Measurements from ENCODE around the gene ARSH. TPM values are rescaled to one million over a fixed set of nuclear protein-coding genes. Genes with fewer than 3 reads are reported as not detected.
"Not testable (repeated sequence)": the region's sequence is repeated elsewhere in the genome, so short reads cannot be mapped to it uniquely, and the experiment has no call there.

The ARSH gene, protein sequence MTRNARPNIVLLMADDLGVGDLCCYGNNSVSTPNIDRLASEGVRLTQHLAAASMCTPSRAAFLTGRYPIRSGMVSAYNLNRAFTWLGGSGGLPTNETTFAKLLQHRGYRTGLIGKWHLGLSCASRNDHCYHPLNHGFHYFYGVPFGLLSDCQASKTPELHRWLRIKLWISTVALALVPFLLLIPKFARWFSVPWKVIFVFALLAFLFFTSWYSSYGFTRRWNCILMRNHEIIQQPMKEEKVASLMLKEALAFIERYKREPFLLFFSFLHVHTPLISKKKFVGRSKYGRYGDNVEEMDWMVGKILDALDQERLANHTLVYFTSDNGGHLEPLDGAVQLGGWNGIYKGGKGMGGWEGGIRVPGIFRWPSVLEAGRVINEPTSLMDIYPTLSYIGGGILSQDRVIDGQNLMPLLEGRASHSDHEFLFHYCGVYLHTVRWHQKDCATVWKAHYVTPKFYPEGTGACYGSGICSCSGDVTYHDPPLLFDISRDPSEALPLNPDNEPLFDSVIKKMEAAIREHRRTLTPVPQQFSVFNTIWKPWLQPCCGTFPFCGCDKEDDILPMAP
- total RNA-seq (2014; rRNA removed; shearing (Covaris generic)) = 0.51 TPM in 1 of 2 replicates, not detected in the other
- polyA plus RNA-seq (2015; cell fraction: cytosol; rRNA removed) = 0.08 TPM in 1 of 2 replicates, not detected in the other
- polyA plus RNA-seq (2015; cell fraction: nucleus; rRNA removed) = 0.19 TPM in 1 of 2 replicates, not detected in the other

DNA sequence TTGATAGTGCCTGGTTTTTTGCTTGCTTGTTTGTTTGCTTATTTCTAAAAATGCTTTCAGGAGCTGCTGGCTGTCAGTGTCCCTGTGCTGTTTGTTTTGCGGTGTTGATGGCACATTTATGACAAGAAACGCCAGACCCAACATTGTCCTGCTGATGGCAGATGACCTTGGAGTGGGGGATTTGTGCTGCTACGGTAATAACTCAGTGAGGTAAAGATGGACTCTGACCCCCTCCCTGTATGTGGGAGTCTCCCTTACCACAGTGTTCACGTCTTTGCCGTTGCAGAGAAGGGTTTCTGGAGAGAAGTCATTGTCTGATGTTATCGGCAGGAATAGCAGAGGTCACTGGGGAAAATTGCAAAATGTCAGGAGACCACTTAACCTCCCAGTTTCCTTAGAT lies at the start of gene ARSH:
Gene ARSH, plus strand, starts transcription at position 52 of the 400 bp plus-strand sequence. Its CDS starts 67 bp downstream, at position 119.
- in situ Hi-C loops (cut with HindIII; ENCODE audit: low pct_unique_long_range_greater_than_20kb, low sequenced_read_pairs) = no loop called here
- no peak for DNase-seq (ENCODE audit: low read depth, low spot score)

DNA sequence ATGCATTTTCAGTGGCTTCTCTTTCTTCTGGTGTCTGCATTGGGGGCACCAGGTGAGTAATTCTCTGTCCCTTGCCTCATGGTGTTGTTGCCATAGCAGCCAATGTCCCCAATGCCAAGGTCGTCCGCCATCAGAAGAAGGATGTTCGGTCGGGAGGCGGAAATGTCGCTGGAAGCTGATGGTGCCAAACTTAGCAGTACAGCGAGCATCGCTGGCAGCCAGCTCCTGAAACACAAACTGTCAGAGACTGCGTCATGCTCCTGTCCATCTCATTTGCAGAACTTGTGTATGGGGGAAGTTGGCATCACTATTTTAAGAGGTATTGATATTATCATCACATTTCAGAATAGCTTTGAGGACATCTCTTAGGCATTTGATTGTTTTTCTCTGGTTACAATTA lies 48.1 kb upstream of the ARSH start:
- in situ Hi-C loops (cut with HindIII; ENCODE audit: low pct_unique_long_range_greater_than_20kb, low sequenced_read_pairs) = no loop called here
- DNase-seq (ENCODE audit: low read depth, low spot score) = no peak

DNA sequence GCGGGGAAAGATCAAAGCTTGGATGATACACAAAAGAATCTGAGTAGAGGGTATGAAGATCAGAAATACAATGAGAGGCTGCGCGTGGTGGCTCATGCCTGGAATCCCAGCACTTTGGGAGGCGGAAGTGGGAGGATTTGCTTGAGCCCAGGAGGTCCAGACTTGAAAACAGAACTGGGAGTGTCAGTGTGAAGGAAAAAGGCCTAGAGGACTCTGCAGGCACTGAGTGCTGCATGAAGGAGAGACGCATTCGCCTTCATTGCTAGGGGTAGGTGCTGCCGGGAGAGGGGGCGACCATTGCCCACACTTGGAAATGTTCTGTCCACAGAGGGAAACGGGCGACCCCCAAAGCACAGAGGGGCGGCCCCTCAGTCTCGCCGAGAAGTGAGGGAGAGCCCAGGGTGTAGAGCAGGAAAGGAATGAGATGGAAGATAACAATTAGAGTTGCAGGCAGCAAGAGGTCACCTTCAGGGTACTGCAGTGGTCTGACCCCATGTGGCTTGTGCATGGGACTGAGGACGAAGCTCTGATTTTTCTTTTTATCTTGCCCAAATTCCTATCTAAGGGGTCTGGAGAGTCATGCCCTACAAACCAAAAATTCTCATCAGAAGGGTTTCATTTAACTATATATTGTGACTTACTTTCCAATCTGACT lies 45.4 kb upstream of the ARSH start:
- DNase-seq (ENCODE audit: low read depth, low spot score) = no peak
- in situ Hi-C loops (cut with HindIII; ENCODE audit: low pct_unique_long_range_greater_than_20kb, low sequenced_read_pairs) = no loop called here

GRCh38 chrX:2962381-2962780 lies 44.0 kb upstream of the ARSH start:
- in situ Hi-C loops (cut with HindIII; ENCODE audit: low pct_unique_long_range_greater_than_20kb, low sequenced_read_pairs) = no loop called here

DNA sequence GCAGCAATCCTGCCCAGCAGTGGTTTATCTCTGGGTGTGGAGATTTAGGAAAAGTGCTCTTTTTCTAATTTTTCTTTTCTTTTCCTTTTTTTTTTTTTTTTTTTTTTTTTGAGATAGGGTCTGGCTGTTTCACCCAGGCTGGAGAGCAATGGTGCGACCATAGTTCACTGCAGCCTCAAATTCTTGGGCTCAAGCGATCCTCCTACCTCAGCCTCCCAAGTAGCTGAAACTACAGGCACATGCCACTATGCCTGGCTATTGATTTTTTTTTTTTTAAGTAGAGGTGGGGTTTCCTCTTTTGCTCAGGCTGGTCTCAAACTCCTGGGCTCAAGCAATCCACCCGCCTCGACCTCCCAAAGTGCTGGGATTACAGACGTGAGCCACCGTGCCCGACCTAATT lies 42.9 kb upstream of the ARSH start:
- DNase-seq (ENCODE audit: low read depth, low spot score); in situ Hi-C loops (cut with HindIII; ENCODE audit: low pct_unique_long_range_greater_than_20kb, low sequenced_read_pairs): not testable (repeated sequence)

More at GRCh38 chrX:2962381-2962780, 44.0 kb upstream of the ARSH start:
- DNase-seq (ENCODE audit: low read depth, low spot score) = no peak

GRCh38 chrX:2963992-2964794 lies 42.2 kb upstream of the ARSH start:
- DNase-seq (ENCODE audit: low read depth, low spot score); in situ Hi-C loops (cut with HindIII; ENCODE audit: low pct_unique_long_range_greater_than_20kb, low sequenced_read_pairs): not testable (repeated sequence)

DNA sequence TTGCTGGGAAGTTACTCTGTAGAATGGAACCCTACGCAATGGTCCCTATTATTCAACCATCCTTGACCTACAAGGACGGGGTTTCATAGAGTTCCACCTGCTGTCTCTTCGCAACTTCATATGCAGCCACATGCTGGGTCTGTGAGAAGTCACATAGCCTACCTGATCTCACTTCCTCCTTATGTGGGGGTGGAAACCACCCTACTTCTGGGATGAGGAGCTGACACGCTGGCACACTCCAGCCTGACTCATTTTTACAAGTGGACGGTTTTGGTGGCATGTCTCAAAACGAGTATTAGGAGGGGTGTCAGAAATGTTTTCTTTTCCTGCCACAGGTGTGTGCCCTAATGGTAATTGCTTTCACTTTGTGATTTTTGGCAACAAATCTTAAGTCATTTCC lies 40.4 kb upstream of the ARSH start:
- in situ Hi-C loops (cut with HindIII; ENCODE audit: low pct_unique_long_range_greater_than_20kb, low sequenced_read_pairs) = no loop called here
- DNase-seq (ENCODE audit: low read depth, low spot score) = no peak

DNA sequence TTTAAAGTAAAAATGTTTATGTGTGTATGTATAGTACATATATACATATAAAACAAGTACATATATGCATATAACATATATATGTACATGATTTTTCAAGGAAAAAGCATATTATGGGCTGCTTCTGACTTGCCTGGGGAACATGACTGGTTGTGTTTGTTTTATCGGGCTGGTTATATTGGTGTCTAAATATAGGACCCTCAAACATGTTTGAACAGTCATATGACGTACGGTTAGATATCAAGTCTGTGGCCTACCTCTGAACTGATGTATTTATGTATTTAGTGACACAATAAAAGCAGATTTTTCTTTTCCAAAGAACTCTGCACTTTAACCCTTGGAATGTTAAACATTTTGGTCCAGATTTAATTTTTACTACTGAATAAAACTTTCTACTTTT lies 39.3 kb upstream of the ARSH start:
- in situ Hi-C loops (cut with HindIII; ENCODE audit: low pct_unique_long_range_greater_than_20kb, low sequenced_read_pairs) = no loop called here
- DNase-seq (ENCODE audit: low read depth, low spot score) = no peak

- in situ Hi-C loops (cut with HindIII; ENCODE audit: low pct_unique_long_range_greater_than_20kb, low sequenced_read_pairs) = no loop called here
Measured at GRCh38 chrX:2967584-2967983, 38.8 kb upstream of the ARSH start.

GRCh38 chrX:2967998-2968909 lies 38.1 kb upstream of the ARSH start:
- in situ Hi-C loops (cut with HindIII; ENCODE audit: low pct_unique_long_range_greater_than_20kb, low sequenced_read_pairs) = no loop called here

More at GRCh38 chrX:2967584-2967983, 38.8 kb upstream of the ARSH start:
- no peak for DNase-seq (ENCODE audit: low read depth, low spot score)

DNA sequence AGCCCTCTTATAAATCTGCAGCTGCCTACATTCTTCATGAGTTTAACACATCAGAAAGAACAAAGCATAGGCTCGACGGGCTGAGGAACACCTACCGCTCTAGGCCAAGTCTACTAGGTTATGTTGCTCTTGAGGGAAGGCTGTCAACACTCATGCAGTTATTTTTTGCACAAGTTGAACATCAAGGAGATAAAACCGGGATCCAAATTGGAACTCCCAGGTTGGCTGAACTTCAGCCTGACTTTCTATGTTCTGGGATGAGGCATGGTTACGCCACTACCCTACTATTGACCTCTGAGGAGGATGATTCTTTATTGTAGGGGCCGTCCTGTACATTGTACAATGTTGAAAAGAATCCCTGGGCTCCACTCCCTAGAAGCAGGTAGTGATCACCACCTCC lies 37.3 kb upstream of the ARSH start:
- in situ Hi-C loops (cut with HindIII; ENCODE audit: low pct_unique_long_range_greater_than_20kb, low sequenced_read_pairs) = no loop called here
- DNase-seq (ENCODE audit: low read depth, low spot score) = no peak

More at GRCh38 chrX:2967998-2968909, 38.1 kb upstream of the ARSH start:
- DNase-seq (ENCODE audit: low read depth, low spot score) = peak; percentile 89

DNA sequence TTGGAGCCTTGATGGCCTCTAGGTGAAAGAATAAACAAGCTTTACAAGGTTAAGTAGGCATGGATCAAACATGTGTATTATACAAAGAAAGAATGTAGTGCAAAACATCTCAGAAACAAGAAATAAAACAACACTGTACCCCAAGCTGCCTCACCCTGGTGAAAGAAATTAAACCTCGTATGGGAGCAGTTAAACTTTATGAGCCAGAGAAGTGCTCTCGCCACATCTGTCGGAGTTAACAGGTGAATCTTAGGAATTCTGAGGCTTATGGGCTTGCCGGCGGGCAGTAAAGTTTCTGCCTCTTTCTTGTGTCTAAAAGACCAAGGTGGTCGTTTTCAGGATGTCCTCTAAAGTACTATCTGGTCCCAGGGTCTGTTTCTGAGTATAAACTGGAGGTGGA lies 34.0 kb upstream of the ARSH start:
- DNase-seq (ENCODE audit: low read depth, low spot score) = no peak
- in situ Hi-C loops (cut with HindIII; ENCODE audit: low pct_unique_long_range_greater_than_20kb, low sequenced_read_pairs) = no loop called here

- in situ Hi-C loops (cut with HindIII; ENCODE audit: low pct_unique_long_range_greater_than_20kb, low sequenced_read_pairs) = no loop called here
- no peak for DNase-seq (ENCODE audit: low read depth, low spot score)
Measured at GRCh38 chrX:2974961-2975360, 31.4 kb upstream of the ARSH start.

- in situ Hi-C loops (cut with HindIII; ENCODE audit: low pct_unique_long_range_greater_than_20kb, low sequenced_read_pairs) = not testable (repeated sequence)
Measured at GRCh38 chrX:2978639-2979038, 27.7 kb upstream of the ARSH start.

GRCh38 chrX:2984342-2984741 lies 22.0 kb upstream of the ARSH start:
- peak; percentile 2 for DNase-seq (ENCODE audit: low read depth, low spot score)
- in situ Hi-C loops (cut with HindIII; ENCODE audit: low pct_unique_long_range_greater_than_20kb, low sequenced_read_pairs) = no loop called here

More at GRCh38 chrX:2978639-2979038, 27.7 kb upstream of the ARSH start:
- not testable (repeated sequence) for DNase-seq (ENCODE audit: low read depth, low spot score)

GRCh38 chrX:2989565-2989964 lies 16.8 kb upstream of the ARSH start:
- in situ Hi-C loops (cut with HindIII; ENCODE audit: low pct_unique_long_range_greater_than_20kb, low sequenced_read_pairs) = no loop called here

GRCh38 chrX:3010532-3010931 lies 4.2 kb downstream of the ARSH start:
- in situ Hi-C loops (cut with HindIII; ENCODE audit: low pct_unique_long_range_greater_than_20kb, low sequenced_read_pairs) = no loop called here

More at GRCh38 chrX:2989565-2989964, 16.8 kb upstream of the ARSH start:
- DNase-seq (ENCODE audit: low read depth, low spot score) = no peak

More at GRCh38 chrX:3010532-3010931, 4.2 kb downstream of the ARSH start:
- DNase-seq (ENCODE audit: low read depth, low spot score) = no peak
